Keratinocyte (primary cell): ENCODE data around the gene MRO.

Source experiments
- CTCF ChIP-seq, 3 experiments: IDR thresholded peaks in 1 of 3; conservative IDR thresholded peaks in 1 of 3; optimal IDR thresholded peaks in 1 of 3; 2 replicates in 2 of 3; 3 replicates in 1 of 3; pipeline versions ENCODE3 to v1.5.1; 2011; ENCODE audit warnings: low read length in 3 of 3, mild to moderate bottlenecking in 3 of 3, moderate library complexity in 2 of 3, control low read depth in 1 of 3, inconsistent platforms in 1 of 3; ENCODE audit not compliant: insufficient read depth in 2 of 3; ENCODE audit errors: extremely low read depth in 1 of 3
- EZH2 ChIP-seq: IDR thresholded peaks from one replicate; pipeline ENCODE4 v1.6.1; 2012; ENCODE audit warnings: inconsistent platforms, mild to moderate bottlenecking, low read length, moderate library complexity

GRCh38 chr18:50847192-50847591, 27.4 kb upstream of the MRO start:
- TF ChIP-seq CTCF (optimal IDR thresholded peaks at IDR 0.05 in 1 of 3, IDR thresholded peaks at IDR 0.05 in 1 of 3, conservative IDR thresholded peaks at IDR 0.05 in 1 of 3; ENCODE audit: extremely low read depth in 1 of 3, insufficient read depth in 2 of 3, low read length in 3 of 3) = no peak
- TF ChIP-seq EZH2 = no peak
